ENCODE measurements around the gene LAP3. TPM values are rescaled to one million over a fixed set of nuclear protein-coding genes. Genes with fewer than 3 reads are reported as not detected.

LAP3 gene
- total RNA-seq, 2 experiments from 2014 or later, result 61.6 TPM

- H3K27ac Mint-ChIP-seq, result no peak overlapping the region
- H3K9me3 Mint-ChIP-seq, result no peaks in the 10 kb centered on the region
- no peaks in the 10 kb centered on the region for H3K27me3 Mint-ChIP-seq
- POLR2A ChIA-PET, result no interaction called here
- Histone ChIP-seq H3K4me3 (ENCODE audit: low read length) (no peak overlapping the region), H3K36me3 (ENCODE audit: insufficient read depth, low read length) (peaks cover 79% of the 10 kb centered on the region), H3K27me3 (ENCODE audit: control insufficient read depth in 1 of 2, insufficient read depth in 2 of 2, low read length in 2 of 2) (no peaks in the 10 kb centered on the region), H3K9me3 (ENCODE audit: control insufficient read depth in 1 of 2, insufficient read depth in 1 of 2, low read length in 2 of 2) (no peaks in the 10 kb centered on the region), H3K27ac (ENCODE audit: low read depth in 1 of 2, low read length in 2 of 2) (no peak overlapping the region), H3K4me1 (ENCODE audit: insufficient read depth, low read length) (peaks cover 6% of the 10 kb centered on the region)
- H3K36me3 Mint-ChIP-seq (ENCODE audit: low read depth), result peaks cover 93% of the 10 kb centered on the region
- CTCF ChIA-PET, result no interaction called here
- H3K4me1 Mint-ChIP-seq (ENCODE audit: low read depth), result peaks cover 16% of the 10 kb centered on the region
- H3K4me3 Mint-ChIP-seq, result no peak overlapping the region
- TF ChIP-seq CTCF (IDR thresholded peaks at IDR 0.05), result no peak
- intact Hi-C loops (cut with DNase I, micrococcal nuclease), result no loop called here
- ATAC-seq (ENCODE audit: poor library complexity) (no peak), DNase-seq (no peak)
These were observed 6.3 kb downstream of the LAP3 start for GRCh38 chr4:17583276-17583675.

- Mint-ChIP-seq H3K4me1 (ENCODE audit: low read depth) (peaks cover 9% of the 10 kb centered on the region), H3K27me3 (no peaks in the 10 kb centered on the region), H3K36me3 (ENCODE audit: low read depth) (peaks cover 96% of the 10 kb centered on the region), H3K4me3 (no peak overlapping the region), H3K27ac (no peak overlapping the region), H3K9me3 (no peaks in the 10 kb centered on the region)
- ATAC-seq (ENCODE audit: poor library complexity) (no peak), DNase-seq (no peak)
- Histone ChIP-seq H3K9me3 (ENCODE audit: control insufficient read depth in 1 of 2, insufficient read depth in 1 of 2, low read length in 2 of 2) (no peaks in the 10 kb centered on the region), H3K36me3 (ENCODE audit: insufficient read depth, low read length) (peaks cover 85% of the 10 kb centered on the region), H3K27ac (ENCODE audit: low read depth in 1 of 2, low read length in 2 of 2) (no peak overlapping the region), H3K4me1 (ENCODE audit: insufficient read depth, low read length) (peaks cover 3% of the 10 kb centered on the region), H3K27me3 (ENCODE audit: control insufficient read depth in 1 of 2, insufficient read depth in 2 of 2, low read length in 2 of 2) (no peaks in the 10 kb centered on the region), H3K4me3 (ENCODE audit: low read length) (no peak overlapping the region)
- intact Hi-C loops (cut with DNase I, micrococcal nuclease), result no loop called here
- TF ChIP-seq CTCF (IDR thresholded peaks at IDR 0.05), result no peak
- CTCF ChIA-PET, result no interaction called here
- POLR2A ChIA-PET, result no interaction called here
These were observed 6.9 kb downstream of the LAP3 start for GRCh38 chr4:17583941-17584340.

- H3K27ac Mint-ChIP-seq, result no peak overlapping the region
- H3K27me3 Mint-ChIP-seq, result no peaks in the 10 kb centered on the region
- H3K36me3 ChIP-seq (ENCODE audit: insufficient read depth, low read length), result peaks cover 91% of the 10 kb centered on the region
- DNase-seq (no peak), ATAC-seq (ENCODE audit: poor library complexity) (no peak)
- H3K27ac ChIP-seq (ENCODE audit: low read depth in 1 of 2, low read length in 2 of 2), result no peak overlapping the region
- H3K4me3 Mint-ChIP-seq, result no peak overlapping the region
- peaks cover 98% of the 10 kb centered on the region for H3K36me3 Mint-ChIP-seq (ENCODE audit: low read depth)
- H3K9me3 Mint-ChIP-seq, result no peaks in the 10 kb centered on the region
- H3K9me3 ChIP-seq (ENCODE audit: control insufficient read depth in 1 of 2, insufficient read depth in 1 of 2, low read length in 2 of 2), result no peaks in the 10 kb centered on the region
- H3K4me1 ChIP-seq (ENCODE audit: insufficient read depth, low read length), result no peaks in the 10 kb centered on the region
- intact Hi-C loops (cut with DNase I, micrococcal nuclease), result no loop called here
- no peak overlapping the region for H3K4me3 ChIP-seq (ENCODE audit: low read length)
- H3K4me1 Mint-ChIP-seq (ENCODE audit: low read depth), result peaks cover 2% of the 10 kb centered on the region
- no peak for TF ChIP-seq CTCF (IDR thresholded peaks at IDR 0.05)
- POLR2A ChIA-PET, result no interaction called here
- CTCF ChIA-PET, result interaction anchor here (0.7 kb wide), 1 partner anchor 77 kb away, joined by 3 read pairs; no protein-coding TSS in a partner anchor
- H3K27me3 ChIP-seq (ENCODE audit: control insufficient read depth in 1 of 2, insufficient read depth in 2 of 2, low read length in 2 of 2), result no peaks in the 10 kb centered on the region
These were observed 7.7 kb downstream of the LAP3 start for GRCh38 chr4:17584521-17585213.
